GM23338 (cell line): Measurements from ENCODE around the gene SETD4. TPM values are rescaled to one million over a fixed set of nuclear protein-coding genes. Genes with fewer than 3 reads are reported as not detected.

ENCODE experiments used
- ATAC-seq: fragments of 200-7000 bp; cut with Tn5 transposase; 3 replicates; pipeline ENCODE4 v1.9.1; 2020
- DNase-seq: peaks from one replicate; pipeline ENCODE4 v3.0.0-alpha.2; 2015; ENCODE audit warnings: low spot score
- H2AFZ ChIP-seq: fragments of 200-600 bp; sonication (generic); 2 replicates; pipeline ENCODE4 v1.8.0; 2016; ENCODE audit warnings: antibody characterized with exemption, mild to moderate bottlenecking, moderate library complexity
- H3F3A ChIP-seq: fragments of 200-600 bp; sonication (generic); replicated peaks from 2 replicates; pipeline ENCODE4 v1.8.0; 2017; ENCODE audit warnings: antibody characterized with exemption, mixed run types, low read depth
- H3K27ac ChIP-seq: fragments of 200-600 bp; sonication (generic); 2 replicates; pipeline ENCODE4 v1.6.1; 2016; ENCODE audit warnings: low read depth
- H3K27me3 ChIP-seq: fragments of 200-600 bp; sonication (generic); 2 replicates; pipeline ENCODE4 v1.8.0; 2016; ENCODE audit warnings: mild to moderate bottlenecking, mixed run types, moderate library complexity; ENCODE audit not compliant: insufficient read depth
- H3K36me3 ChIP-seq: fragments of 200-600 bp; sonication (generic); 2 replicates; pipeline ENCODE4 v1.8.0; 2016; ENCODE audit warnings: mild to moderate bottlenecking; ENCODE audit not compliant: insufficient read depth
- H3K4me1 ChIP-seq: fragments of 200-600 bp; sonication (generic); 2 replicates; pipeline ENCODE4 v1.8.0; 2016; ENCODE audit warnings: mild to moderate bottlenecking, moderate library complexity; ENCODE audit not compliant: insufficient read depth
- H3K4me2 ChIP-seq: fragments of 200-600 bp; sonication (generic); 2 replicates; pipeline ENCODE4 v1.7.1; 2017; ENCODE audit warnings: mixed run types
- H3K4me3 ChIP-seq: fragments of 200-600 bp; sonication (generic); 2 replicates; pipeline ENCODE4 v1.6.1; 2016; ENCODE audit warnings: mixed run types
- H3K79me2 ChIP-seq: fragments of 200-600 bp; sonication (generic); replicated peaks from 2 replicates; pipeline ENCODE4 v1.8.0; 2017; ENCODE audit warnings: mild to moderate bottlenecking; ENCODE audit not compliant: insufficient read depth
- H3K9me2 ChIP-seq: fragments of 200-600 bp; sonication (generic); 2 replicates; pipeline ENCODE4 v1.8.0; 2017; ENCODE audit not compliant: insufficient read depth
- H4K20me1 ChIP-seq: fragments of 200-600 bp; sonication (generic); replicated peaks from 2 replicates; pipeline ENCODE4 v1.8.0; 2017; ENCODE audit warnings: mild to moderate bottlenecking; ENCODE audit not compliant: insufficient read depth
- H3K27ac Mint-ChIP-seq: 2 replicates; pipeline ENCODE4 v1.8.0; 2020; ENCODE audit warnings: inconsistent platforms, mild to moderate bottlenecking, moderate library complexity, mixed read lengths
- H3K27me3 Mint-ChIP-seq: 3 replicates; pipeline ENCODE4 v1.8.0; 2022; ENCODE audit warnings: low read depth, mild to moderate bottlenecking, moderate library complexity, mixed read lengths, inconsistent platforms; ENCODE audit not compliant: insufficient read depth, poor library complexity
- H3K36me3 Mint-ChIP-seq: 3 replicates; pipeline ENCODE4 v1.8.0; 2021; ENCODE audit warnings: low read depth, mild to moderate bottlenecking, inconsistent platforms, moderate library complexity, mixed read lengths
- H3K4me1 Mint-ChIP-seq: 3 replicates; pipeline ENCODE4 v1.8.0; 2020; ENCODE audit warnings: mild to moderate bottlenecking, inconsistent platforms, mixed read lengths
- H3K4me3 Mint-ChIP-seq: 3 replicates; pipeline ENCODE4 v1.8.0; 2021; ENCODE audit warnings: moderate library complexity, mild to moderate bottlenecking, inconsistent platforms, mixed read lengths
- H3K9me3 Mint-ChIP-seq: 3 replicates; pipeline ENCODE4 v1.8.0; 2020; ENCODE audit warnings: moderate library complexity, mild to moderate bottlenecking, inconsistent platforms, mixed read lengths
- CREB1 ChIP-seq: fragments of 250-450 bp; sonication (Bioruptor Pico); IDR thresholded peaks from 2 replicates; pipeline ENCODE4 v1.5.0; 2020; ENCODE audit warnings: low read depth, mild to moderate bottlenecking, moderate library complexity
- EZH2 ChIP-seq: fragments of 200-600 bp; sonication (generic); IDR thresholded peaks from one replicate; pipeline ENCODE4 v1.8.0; 2017; ENCODE audit warnings: antibody characterized with exemption, mild to moderate bottlenecking, low read depth; ENCODE audit not compliant: unreplicated experiment
- EZH2phosphoT487 ChIP-seq: fragments of 200-600 bp; sonication (generic); IDR thresholded peaks from one replicate; pipeline ENCODE4 v1.8.1; 2018; ENCODE audit warnings: antibody characterized with exemption; ENCODE audit not compliant: unreplicated experiment
- JUNB ChIP-seq: IDR thresholded peaks from one replicate; pipeline ENCODE4 v1.6.1; 2016; ENCODE audit warnings: antibody characterized with exemption; ENCODE audit not compliant: unreplicated experiment
- NANOG ChIP-seq: IDR thresholded peaks from 2 replicates; pipeline ENCODE4 v1.6.1; 2016; ENCODE audit warnings: antibody characterized with exemption, borderline replicate concordance
- POLR2AphosphoS5 ChIP-seq: IDR thresholded peaks from 2 replicates; pipeline ENCODE4 v1.6.1; 2016; ENCODE audit warnings: antibody characterized with exemption, low read depth
- ZNF114 ChIP-seq: fragments of 250-450 bp; sonication (Bioruptor Pico); IDR thresholded peaks from 2 replicates; pipeline ENCODE4 v1.5.0; 2020; ENCODE audit warnings: mild to moderate bottlenecking, moderate library complexity
- polyA plus RNA-seq: library from polyadenylated mRNA; unstranded; fragments of >200 nt; fragmentation: Nextera tagmentation; extraction: Ambion mirVana; gene quantifications from 2 replicates; pipeline ENCODE4 v1.2.1, GENCODE V29; 2016
- total RNA-seq: library from RNA; depleted of rRNA; stranded (reverse); fragments of >200 nt; shearing (Covaris generic); gene quantifications from 2 replicates; pipeline ENCODE4 v1.2.3, GENCODE V29; 2014
- TF ChIP-seq, protein P1 (sequence below): IDR thresholded peaks from 2 replicates; pipeline ENCODE4 v1.6.1; 2016; ENCODE audit warnings: antibody characterized with exemption
- TF ChIP-seq, protein P2 (sequence below): fragments of 250-450 bp; sonication (Bioruptor Pico); IDR thresholded peaks from 2 replicates; pipeline ENCODE4 v1.5.0; 2020; ENCODE audit warnings: mild to moderate bottlenecking, moderate library complexity

SETD4 gene
- total and polyA plus RNA-seq, 2 experiments from 2014 or later: 32.5 to 45.1 TPM

DNA sequence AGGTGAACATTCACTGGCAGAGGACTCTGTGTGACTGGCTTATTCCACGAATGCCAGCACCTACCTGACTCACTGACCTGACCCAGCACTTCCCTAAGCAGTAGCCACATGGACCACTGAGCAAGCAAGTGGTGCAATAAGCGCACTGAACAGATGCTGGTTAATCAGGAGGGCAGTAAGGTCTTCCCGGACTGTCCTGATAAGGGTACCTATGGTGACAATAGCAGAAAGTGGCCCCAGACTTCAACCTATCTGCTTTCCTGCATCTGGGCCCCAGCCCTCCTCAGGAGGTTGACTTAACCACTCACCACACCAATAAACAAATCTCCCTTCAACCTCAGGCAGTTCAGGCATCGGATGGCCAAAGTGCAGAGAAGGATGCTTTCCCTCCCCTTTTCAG is 65.7 kb downstream of the SETD4 start:
- Histone ChIP-seq H3K27me3 (no peaks in the 10 kb centered on the region), H3K9me2 (peaks cover 8% of the 10 kb centered on the region; the same call in 1 of the 2 replicates), H3K79me2 (no peaks in the 10 kb centered on the region), H3K4me1 (no peaks in the 10 kb centered on the region), H3K4me3 (no peak overlapping the region), H3K36me3 (no peaks in the 10 kb centered on the region), H3K4me2 (no peak overlapping the region), H3F3A (no peaks in the 10 kb centered on the region), H2AFZ (no peak overlapping the region), H4K20me1 (no peaks in the 10 kb centered on the region), H3K27ac (no peak overlapping the region)
- no peaks in the 10 kb centered on the region for H3K9me3 Mint-ChIP-seq
- no peak overlapping the region for H3K27ac Mint-ChIP-seq
- H3K4me1 Mint-ChIP-seq: no peaks in the 10 kb centered on the region
- DNase-seq (no peak), ATAC-seq (no peak)
- H3K4me3 Mint-ChIP-seq: no peak overlapping the region
- peaks cover 8% of the 10 kb centered on the region for H3K27me3 Mint-ChIP-seq
- no peaks in the 10 kb centered on the region for H3K36me3 Mint-ChIP-seq
- TF ChIP-seq ZNF114 (CRISPR knock-in tag) (no peak), CREB1 (CRISPR knock-in tag) (no peak), JUNB (no peak), EZH2phosphoT487 (no peak)
- TF ChIP-seq, protein P1, sequence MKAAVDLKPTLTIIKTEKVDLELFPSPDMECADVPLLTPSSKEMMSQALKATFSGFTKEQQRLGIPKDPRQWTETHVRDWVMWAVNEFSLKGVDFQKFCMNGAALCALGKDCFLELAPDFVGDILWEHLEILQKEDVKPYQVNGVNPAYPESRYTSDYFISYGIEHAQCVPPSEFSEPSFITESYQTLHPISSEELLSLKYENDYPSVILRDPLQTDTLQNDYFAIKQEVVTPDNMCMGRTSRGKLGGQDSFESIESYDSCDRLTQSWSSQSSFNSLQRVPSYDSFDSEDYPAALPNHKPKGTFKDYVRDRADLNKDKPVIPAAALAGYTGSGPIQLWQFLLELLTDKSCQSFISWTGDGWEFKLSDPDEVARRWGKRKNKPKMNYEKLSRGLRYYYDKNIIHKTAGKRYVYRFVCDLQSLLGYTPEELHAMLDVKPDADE: no peak

- no peak for ATAC-seq
- H3K9me3 Mint-ChIP-seq: no peaks in the 10 kb centered on the region
- H3K4me1 Mint-ChIP-seq: no peaks in the 10 kb centered on the region
- TF ChIP-seq NANOG (no peak), EZH2 (no peak), POLR2AphosphoS5 (no peak), ZNF114 (CRISPR knock-in tag) (no peak), CREB1 (CRISPR knock-in tag) (no peak)
- TF ChIP-seq, protein P1: no peak
- TF ChIP-seq, protein P2, sequence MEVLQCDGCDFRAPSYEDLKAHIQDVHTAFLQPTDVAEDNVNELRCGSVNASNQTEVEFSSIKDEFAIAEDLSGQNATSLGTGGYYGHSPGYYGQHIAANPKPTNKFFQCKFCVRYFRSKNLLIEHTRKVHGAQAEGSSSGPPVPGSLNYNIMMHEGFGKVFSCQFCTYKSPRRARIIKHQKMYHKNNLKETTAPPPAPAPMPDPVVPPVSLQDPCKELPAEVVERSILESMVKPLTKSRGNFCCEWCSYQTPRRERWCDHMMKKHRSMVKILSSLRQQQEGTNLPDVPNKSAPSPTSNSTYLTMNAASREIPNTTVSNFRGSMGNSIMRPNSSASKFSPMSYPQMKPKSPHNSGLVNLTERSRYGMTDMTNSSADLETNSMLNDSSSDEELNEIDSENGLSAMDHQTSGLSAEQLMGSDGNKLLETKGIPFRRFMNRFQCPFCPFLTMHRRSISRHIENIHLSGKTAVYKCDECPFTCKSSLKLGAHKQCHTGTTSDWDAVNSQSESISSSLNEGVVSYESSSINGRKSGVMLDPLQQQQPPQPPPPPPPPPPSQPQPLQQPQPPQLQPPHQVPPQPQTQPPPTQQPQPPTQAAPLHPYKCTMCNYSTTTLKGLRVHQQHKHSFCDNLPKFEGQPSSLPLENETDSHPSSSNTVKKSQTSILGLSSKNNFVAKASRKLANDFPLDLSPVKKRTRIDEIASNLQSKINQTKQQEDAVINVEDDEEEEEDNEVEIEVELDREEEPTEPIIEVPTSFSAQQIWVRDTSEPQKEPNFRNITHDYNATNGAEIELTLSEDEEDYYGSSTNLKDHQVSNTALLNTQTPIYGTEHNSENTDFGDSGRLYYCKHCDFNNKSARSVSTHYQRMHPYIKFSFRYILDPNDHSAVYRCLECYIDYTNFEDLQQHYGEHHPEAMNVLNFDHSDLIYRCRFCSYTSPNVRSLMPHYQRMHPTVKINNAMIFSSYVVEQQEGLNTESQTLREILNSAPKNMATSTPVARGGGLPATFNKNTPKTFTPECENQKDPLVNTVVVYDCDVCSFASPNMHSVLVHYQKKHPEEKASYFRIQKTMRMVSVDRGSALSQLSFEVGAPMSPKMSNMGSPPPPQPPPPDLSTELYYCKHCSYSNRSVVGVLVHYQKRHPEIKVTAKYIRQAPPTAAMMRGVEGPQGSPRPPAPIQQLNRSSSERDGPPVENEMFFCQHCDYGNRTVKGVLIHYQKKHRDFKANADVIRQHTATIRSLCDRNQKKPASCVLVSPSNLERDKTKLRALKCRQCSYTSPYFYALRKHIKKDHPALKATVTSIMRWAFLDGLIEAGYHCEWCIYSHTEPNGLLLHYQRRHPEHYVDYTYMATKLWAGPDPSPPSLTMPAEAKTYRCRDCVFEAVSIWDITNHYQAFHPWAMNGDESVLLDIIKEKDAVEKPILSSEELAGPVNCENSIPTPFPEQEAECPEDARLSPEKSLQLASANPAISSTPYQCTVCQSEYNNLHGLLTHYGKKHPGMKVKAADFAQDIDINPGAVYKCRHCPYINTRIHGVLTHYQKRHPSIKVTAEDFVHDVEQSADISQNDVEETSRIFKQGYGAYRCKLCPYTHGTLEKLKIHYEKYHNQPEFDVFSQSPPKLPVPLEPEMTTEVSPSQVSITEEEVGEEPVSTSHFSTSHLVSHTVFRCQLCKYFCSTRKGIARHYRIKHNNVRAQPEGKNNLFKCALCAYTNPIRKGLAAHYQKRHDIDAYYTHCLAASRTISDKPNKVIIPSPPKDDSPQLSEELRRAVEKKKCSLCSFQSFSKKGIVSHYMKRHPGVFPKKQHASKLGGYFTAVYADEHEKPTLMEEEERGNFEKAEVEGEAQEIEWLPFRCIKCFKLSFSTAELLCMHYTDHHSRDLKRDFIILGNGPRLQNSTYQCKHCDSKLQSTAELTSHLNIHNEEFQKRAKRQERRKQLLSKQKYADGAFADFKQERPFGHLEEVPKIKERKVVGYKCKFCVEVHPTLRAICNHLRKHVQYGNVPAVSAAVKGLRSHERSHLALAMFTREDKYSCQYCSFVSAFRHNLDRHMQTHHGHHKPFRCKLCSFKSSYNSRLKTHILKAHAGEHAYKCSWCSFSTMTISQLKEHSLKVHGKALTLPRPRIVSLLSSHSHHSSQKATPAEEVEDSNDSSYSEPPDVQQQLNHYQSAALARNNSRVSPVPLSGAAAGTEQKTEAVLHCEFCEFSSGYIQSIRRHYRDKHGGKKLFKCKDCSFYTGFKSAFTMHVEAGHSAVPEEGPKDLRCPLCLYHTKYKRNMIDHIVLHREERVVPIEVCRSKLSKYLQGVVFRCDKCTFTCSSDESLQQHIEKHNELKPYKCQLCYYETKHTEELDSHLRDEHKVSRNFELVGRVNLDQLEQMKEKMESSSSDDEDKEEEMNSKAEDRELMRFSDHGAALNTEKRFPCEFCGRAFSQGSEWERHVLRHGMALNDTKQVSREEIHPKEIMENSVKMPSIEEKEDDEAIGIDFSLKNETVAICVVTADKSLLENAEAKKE: no peak
Observed at GRCh38 chr21:35993875-35994490, 66.3 kb downstream of the SETD4 start.

More at GRCh38 chr21:35993875-35994490, 66.3 kb downstream of the SETD4 start:
- Histone ChIP-seq H3K4me2 (no peak overlapping the region), H3K27me3 (no peaks in the 10 kb centered on the region), H3K27ac (no peak overlapping the region), H3K4me1 (no peaks in the 10 kb centered on the region), H3K9me2 (peaks cover 8% of the 10 kb centered on the region; the same call in 1 of the 2 replicates), H3K4me3 (no peak overlapping the region), H3F3A (no peaks in the 10 kb centered on the region), H3K36me3 (no peaks in the 10 kb centered on the region), H2AFZ (no peak overlapping the region), H4K20me1 (no peaks in the 10 kb centered on the region), H3K79me2 (no peaks in the 10 kb centered on the region)
- H3K4me3 Mint-ChIP-seq: no peak overlapping the region
- H3K27me3 Mint-ChIP-seq: peaks cover 6% of the 10 kb centered on the region
- H3K27ac Mint-ChIP-seq: no peak overlapping the region
- DNase-seq: no peak
- no peaks in the 10 kb centered on the region for H3K36me3 Mint-ChIP-seq
